SHP77 treated with DMSO at 0.1 percent for 48 hours (cell line): ENCODE data around the gene TMEM273.
"Not testable (repeated sequence)": the region's sequence is repeated elsewhere in the genome, so short reads cannot be mapped to it uniquely, and the experiment has no call there.

Experiments
- DNase-seq: peaks from one replicate; lab custom pipeline; 2025; lab: John Stamatoyannopoulos, UW

TMEM273 gene

DNA sequence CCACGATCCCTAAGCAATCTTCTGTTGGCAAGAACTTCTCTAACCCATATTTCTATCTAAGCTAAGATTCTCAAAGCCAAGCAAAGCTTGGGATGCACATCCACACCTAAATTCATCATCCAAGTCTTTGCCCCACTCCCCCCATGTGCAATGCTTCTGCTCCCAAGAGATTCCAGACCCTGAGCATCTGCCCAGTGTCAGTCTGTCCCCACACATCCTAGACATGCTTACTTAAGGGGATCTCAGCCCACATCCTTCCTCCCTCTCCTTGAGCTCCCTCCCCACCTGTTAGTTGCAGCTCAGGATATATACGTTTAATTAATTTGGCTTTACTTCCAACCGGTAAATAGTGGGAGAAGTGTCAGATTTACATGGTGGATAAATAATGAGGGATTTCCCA, 17.0 kb upstream of the TMEM273 start:
- DNase-seq, result no peak

DNA sequence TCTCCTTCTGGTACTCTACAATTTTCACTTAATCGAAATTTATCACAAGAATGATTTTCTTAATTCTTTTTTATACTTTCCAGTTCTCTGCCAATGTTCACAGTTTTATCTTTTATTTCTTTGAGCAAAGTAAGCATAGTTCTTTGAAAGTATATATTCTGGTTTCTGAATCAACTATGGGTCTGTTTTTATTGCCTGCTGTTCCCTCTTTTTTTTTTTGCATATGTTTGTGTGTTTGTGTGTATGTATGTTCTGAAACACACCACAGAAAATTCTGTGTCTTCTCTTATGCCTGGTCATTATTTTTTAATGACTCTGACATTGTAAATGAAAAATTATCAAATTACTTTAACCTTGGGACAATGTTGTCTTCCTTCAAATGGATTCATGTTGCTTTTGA, 15.9 kb upstream of the TMEM273 start:
- no peak for DNase-seq

DNA sequence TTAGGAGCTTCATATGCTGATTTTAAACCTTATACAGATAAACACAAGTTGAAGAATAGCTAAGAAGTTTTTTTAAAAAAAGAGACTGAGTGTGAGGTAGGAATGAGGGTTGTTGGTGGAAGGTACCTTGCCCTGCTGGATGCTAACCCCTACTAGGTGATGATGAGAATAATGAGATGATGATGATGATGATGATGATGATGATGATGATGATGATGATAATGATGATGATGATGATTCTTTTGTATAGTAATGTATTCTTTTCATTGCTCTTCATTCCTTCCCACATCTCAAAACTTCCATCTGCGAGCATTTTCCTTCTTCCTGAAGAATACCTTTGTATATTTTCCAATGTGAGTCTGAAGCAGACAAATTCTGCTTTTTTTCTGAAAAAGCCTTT, 14.1 kb upstream of the TMEM273 start:
- no peak for DNase-seq

DNA sequence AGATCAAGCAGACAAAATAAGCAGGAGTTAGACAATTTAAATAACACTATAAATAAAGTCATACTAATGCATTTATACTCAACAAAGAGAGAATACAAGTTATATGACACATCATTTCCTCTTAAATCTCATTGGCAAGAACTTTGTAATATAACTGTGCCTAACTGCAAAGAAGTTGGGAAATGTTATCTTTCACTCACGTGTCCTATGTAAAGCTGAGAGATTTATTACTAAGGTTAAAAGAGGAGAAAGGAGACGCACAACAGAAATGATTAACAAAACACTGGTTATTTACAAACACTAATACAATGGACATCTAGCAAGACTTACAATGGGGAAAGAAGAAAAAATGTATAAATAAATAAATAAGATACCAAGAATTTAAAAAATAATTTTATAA, 12.7 kb upstream of the TMEM273 start:
- no peak for DNase-seq

DNA sequence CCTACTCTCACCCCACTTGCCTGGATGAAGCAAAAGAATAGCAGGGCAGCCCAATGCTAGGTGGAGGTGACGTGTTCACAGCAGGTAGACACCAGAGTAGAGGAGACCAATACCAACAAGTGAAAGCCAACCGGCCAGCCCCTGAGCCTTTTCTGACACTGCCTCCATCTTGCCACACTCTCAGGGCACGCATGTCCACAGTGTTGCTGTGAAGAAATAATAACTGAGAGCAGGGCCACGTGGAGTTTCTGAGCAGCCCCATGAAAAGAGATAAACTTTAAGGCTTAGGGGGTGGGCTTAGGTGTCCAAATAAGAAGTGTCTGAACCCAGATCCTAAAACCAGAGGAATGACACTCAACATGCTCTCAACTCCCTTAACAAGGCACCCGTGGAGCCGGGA, 9.0 kb upstream of the TMEM273 start:
- DNase-seq, result no peak

DNA sequence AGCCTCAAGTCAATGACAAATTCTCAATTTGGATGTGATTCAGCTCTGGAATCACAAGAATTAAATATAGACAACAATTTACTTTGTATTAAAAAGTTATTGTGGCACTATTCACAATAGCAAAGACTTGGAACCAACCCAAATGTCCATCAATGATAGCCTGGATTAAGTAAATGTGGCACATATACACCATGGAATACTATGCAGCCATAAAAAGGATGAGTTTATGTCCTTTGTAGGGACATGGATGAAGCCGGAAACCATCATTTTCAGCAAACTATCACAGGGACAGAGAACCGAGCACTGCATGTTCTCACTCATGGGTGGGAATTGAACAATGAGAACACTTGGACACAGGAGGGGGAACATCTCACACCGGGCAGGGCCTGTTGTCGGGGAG, 7.7 kb upstream of the TMEM273 start:
- DNase-seq, result not testable (repeated sequence)

DNA sequence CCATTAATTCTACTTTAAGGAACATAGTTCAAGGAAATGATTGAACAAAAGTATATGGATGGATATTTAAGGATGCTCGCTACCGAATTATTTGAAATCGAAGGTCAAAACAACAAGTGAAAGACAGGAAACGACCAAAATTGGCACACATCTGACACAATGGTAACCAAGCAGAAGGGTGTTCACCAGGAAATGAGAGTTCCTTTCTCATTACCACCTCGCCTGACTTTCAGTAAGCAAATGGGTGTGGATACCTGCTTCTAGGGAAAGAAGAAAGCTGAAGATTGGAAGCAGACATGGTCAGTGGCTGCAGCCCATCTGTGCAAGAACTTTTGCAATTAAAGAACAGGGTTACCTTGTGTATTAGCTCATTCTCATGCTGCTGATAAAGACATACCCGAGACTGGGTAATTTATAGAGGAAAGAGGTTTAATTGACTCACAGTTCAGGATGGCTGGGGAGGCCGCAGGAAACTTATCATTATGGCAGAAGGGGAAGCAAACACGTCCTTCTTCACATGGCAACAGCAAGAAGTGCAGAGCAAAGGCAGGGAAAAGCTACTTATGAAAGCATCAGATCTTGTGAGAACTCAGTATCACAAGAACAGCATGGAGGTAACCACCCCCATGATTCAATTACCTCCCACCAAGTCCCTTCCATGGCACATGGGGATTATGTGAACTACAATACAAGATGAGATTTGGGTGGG, 6.2 kb upstream of the TMEM273 start:
- DNase-seq, result no peak

DNA sequence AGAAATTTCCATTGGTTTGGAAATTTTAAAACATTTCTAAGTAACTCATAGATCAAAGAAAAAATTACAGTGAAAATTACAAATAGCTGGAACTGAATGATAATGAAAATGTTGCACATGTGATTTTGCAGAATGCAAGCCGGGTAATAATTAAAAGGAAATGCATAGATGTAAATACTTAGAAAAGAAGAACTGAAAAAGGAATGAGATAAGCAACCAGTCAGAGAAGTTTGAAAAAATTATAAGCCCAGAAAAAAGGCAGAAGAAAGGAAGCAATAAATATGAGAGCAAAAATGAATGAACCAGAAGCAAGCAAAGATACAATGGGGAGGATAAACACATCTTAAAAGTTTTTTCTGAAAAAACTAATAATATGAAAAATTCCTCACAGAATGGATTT, 3.2 kb upstream of the TMEM273 start:
- DNase-seq, result no peak

DNA sequence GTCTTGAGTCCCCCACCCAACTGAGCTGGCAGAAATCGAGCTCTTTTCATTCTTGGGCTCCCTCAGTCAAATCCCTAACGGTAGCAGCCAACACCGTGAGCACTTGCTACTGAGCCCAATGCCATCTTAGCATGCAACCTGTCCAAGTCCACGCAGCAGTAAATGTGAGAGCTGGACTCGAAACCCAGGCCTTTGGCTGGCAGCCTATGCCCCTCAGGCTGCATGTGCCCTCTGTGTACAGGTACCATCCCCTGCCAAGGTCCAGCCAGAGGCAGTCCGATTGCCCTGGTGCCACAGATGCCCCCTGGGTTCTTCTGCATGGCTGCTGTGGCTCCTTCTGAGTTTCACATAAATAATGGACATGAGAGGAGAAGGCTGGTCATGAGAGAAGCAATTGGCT, 1.2 kb upstream of the TMEM273 start:
- DNase-seq, result no peak

DNA sequence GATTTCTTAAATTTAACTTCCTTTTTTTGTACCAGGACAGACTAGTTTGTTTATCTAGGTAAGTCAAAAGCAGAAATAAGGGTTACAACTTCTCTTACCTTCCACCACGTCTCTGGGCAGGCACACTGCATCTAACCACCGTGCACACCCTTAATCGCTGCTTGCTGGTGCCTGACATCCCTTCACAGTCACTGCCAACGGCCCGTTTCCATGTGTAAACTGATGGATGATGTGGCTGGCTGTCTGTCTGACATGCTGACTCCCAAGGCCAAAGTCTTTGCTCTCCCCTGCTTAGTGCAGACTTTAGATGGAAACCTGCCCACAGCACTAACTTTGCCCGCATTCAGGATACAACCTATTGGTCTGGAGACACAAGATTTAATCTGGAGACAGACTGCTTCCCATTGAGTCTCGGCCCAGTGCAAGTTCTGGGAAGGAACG, 1.1 kb downstream of the TMEM273 start:
- no peak for DNase-seq

DNA sequence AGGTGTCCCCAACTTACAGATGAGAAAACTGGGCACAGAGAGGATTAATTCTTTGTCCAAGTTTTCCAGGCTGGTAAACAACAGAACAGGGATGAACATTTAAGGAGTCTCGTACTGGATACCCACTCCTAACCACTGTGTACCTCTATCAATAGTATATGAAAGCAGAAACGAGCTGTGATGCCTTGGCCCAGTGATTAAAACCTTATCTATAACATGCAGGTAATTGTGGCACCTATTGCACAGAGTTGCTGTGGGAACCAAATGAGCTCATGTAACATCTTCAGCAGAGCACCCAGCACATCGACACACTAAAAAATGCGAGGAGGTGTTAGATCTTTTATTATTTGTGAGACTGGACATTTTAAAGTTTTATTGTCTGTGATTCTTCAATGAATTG, 1.6 kb downstream of the TMEM273 start:
- no peak for DNase-seq

DNA sequence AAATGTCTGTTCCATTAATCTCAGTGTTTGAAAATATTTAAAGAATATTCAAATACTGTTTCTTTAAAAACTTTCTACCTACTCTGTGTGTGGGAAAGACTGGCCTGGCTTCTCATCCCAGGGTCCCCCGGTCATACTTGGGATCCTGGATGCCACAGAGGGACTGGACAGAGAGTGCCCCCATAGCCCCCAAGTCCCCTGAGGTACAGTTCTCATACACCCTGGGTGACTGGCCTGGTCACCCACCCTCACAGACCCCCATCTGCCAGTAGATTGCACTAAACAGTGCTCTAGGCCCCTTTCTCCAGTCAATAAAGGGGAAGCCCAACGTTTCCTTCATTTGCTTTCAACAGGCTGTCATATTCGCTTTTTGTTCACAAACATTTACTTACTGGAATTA, 3.0 kb downstream of the TMEM273 start:
- DNase-seq, result no peak

DNA sequence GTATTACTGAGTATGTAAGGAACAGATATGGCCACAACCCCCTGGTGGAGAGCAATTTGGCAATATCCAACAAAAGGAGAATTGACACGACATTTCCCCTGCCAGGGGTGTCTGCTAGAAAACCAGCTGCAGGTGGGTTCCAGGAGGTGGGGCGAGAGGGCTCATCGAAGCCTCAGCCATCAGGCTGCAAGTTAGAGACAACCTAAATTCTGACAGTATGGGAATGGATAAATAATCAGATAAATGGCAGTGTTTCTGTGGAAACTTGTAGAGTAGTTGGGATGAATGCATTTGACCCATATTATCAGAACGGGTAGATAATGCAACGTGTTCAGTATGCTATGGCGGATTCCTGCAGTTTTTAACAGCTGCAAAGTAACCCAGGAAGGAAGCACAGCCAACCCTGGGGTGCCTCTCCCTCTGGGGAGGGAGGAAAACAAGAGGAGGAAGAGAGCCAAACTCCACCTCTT, 3.5 kb downstream of the TMEM273 start:
- DNase-seq, result no peak

DNA sequence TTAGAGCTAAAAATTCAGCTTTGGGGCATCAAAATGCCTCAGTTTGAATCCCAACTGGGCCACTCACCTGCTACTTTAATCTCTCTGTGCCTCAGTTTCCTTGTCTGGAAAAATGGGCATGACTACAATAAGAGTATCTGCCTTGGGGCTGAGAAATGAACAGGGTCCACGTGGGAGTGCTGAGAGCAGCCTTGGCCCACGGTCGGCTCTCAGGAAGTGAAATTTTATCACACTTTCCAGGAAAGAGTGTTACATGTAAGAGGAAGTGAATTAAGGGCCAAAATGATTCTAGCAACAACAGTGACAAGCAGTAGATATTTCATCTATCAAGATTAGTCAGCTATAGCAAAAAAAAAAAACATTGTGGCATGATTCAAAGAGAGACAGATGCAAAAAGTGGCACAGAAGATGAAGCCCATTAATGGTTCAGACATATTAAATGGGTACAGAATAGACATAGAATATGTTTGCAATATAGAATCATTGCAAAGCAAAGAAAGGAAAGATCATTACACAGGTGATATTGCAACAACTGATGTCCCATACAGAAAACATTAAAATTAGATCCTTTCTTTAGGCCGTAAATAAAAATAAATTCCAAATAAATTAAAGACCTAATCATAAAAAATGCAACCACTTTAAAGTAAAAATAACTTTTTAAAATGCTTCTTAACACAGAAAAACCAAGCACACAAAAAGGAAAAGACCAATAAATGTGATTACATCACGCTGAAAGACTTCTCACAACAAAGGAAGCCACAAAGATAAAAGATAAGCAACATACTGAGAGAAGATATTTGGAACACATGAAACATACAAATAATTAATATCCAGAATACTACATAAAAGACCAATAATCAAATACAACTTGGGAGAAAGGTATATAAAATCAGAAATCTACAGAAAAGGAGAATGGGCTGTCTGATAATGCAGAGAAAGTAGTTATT, 4.3 kb downstream of the TMEM273 start:
- no peak for DNase-seq

DNA sequence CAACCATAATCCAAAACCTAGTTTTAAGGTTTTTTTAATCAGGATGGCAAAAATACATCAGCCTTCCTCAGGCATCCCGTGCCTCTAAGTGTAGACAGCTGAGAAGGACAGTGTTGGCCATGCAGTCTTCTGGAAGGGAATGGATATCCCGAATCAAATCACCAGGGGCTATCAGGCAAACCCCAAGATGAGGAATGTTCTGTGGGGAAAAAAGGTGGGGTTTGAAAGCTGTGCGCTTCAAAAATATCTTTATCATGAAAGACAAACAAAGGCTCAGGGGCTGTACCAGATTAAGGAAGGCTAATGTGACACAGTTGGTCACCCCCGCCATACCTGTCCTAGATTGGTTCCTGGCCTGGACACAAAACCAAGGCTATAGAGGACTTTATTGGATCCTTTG, 5.4 kb downstream of the TMEM273 start:
- DNase-seq, result no peak

DNA sequence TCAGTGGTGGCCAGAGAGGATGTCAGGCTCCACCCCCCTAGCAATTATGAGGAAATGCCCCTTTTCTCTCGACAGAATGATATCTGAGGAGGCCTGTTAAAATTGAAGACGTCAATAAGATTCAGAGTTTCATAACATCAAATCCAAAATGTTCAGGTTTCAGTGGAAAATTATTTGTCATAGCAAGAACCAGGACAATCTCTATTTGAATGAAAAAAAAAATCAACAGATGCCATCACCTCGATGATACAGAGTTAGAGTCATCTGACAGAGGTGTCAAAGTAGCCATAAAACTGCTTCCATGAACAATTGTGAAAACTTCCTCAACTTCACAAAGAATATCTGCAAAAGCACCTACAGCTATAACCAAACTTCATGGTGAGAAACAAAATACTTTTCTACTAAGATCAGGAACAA, 7.7 kb downstream of the TMEM273 start:
- no peak for DNase-seq

DNA sequence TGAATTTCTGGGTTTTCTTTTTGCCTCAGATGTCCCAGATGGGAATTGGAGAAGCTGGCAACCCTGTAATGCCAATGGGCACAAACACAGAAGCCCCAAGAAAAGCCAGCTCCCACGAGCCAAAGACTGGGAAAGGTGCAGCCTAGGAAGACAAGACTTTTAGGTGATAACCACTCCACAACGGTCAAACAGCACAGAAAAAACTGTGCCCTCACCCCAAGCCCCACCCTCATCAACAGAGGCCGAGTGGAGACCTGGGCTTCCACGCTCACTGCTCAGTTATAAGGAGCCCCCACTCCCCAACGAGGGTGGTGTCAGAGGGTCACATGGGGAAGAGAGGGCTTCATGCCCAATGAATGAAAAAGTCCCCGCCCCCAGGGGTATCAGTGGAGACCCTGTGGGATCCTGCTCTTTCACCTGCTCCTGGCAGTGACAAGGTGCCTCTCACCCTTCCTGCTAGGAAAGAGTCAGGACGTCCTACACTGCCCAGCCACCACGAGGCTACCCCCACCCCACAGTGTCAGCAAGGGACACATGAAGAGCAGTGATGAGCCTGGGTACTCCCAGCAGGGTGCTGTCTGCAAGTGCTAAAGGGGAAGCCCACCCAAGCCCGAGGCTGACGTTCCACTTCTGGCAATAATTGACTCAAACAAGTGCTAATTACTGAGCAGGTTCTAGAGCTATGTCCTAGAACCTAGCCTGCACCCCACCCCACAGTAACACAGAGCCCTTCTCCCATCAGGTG, 8.3 kb downstream of the TMEM273 start:
- DNase-seq, result no peak

DNA sequence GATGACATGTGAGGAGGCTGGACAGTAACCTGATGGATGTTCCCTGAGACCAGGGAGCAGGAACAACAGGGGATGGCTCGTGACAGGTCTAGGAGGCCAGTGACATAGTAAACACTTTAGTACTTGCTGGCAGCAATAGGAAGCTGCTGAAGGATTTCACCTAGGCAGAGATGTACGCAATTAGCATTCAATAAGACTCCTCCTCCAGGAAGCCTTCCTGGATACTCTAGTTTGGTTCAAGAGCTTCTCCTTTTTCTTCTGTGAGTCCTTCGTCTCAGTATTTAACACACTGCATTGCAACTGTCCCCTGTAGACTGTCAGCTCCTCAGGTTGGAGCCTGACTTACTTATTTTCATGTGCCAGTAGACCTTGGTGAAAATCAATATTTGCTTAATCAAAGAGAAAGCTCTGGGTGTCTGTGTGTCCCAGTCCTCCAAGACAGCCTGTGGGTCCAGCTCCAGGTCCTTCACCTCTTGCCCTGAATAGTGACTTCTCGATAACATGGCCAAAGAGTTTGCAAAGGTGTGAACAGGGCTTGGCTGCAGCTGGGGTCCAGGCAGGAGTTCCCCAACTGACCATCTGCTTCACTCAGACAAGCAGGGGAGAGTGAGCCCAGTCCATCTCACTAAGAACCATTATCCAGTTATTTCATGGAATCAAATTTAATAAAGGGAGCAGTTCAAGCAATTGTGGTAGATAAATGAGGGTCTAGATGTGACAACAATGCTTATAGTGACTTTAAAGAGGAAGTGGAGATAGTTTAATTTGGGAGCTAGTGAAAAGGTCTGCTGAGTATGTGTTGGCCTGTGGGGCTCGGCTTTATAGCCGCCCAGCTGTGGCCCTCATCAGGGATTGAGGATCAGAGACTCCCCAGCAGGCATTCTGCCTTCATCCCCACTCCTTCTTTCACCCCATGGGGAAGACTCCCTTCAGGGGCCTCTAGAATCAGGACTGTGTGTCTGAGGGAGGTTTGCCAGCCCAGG, 9.4 kb downstream of the TMEM273 start:
- DNase-seq, result no peak

DNA sequence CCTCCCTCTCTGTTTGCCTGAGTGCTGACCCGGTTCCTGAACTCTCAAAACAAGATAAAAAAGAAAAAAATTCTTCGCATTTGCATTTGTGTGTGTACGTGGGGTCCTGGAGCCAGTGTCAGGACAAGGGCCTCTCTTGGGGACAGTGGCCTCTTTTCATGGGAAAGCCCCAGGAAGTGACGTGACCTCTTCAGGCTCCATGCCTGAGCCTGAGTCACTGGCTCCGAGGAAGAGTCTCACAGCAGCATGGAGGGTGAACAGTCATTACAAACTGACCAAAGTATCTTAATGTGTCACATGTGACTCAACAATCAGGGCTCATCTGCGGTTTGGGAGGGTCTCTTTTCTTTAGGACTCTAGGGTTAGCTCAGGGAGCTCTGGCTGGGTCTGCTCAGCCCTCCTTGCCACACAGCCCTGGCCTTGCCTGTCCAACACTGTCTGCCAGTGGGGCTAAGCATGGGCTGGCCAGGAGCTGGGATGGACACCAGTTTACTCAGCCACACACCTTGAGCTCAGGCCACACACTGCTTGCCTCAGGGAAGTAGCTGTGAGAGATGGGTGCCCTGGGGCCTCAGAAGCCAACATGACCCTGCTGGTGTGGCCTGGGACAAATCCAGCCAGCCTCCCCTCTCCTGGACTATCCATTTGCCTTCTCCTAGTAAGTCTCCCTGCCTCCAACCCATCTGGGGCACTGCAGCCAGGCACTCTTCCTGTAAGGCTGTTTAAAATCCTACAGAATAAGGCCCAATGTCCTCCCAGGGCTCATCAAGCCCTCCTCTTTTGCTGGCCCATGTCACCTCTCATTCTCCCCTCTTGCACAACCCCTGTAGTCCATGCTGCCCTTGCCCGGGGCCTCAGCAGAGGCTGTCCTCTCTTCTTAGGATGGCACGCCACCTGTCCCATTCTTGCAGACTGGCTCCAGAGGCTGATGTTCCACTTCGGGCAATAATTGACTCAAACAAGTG, 10.5 kb downstream of the TMEM273 start:
- no peak for DNase-seq
